Fibroblast of pulmonary artery (primary cell): Measurements from ENCODE around the gene PAFAH1B2.

ENCODE experiments used
- DNase-seq: peaks from one replicate; pipeline ENCODE4 v3.0.0-alpha.2; 2010; ENCODE audit warnings: low read depth
- H3K4me3 ChIP-seq: replicated peaks from 2 replicates; pipeline ENCODE4 v1.5.1; 2011; ENCODE audit warnings: low read depth, mild to moderate bottlenecking, control low read depth, low read length, moderate library complexity
- CTCF ChIP-seq: IDR thresholded peaks from 2 replicates; pipeline ENCODE4 v1.5.1; 2011; ENCODE audit warnings: mild to moderate bottlenecking, control low read depth, low read length, inconsistent platforms; ENCODE audit errors: missing control alignments

Gene PAFAH1B2, protein sequence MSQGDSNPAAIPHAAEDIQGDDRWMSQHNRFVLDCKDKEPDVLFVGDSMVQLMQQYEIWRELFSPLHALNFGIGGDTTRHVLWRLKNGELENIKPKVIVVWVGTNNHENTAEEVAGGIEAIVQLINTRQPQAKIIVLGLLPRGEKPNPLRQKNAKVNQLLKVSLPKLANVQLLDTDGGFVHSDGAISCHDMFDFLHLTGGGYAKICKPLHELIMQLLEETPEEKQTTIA

DNA sequence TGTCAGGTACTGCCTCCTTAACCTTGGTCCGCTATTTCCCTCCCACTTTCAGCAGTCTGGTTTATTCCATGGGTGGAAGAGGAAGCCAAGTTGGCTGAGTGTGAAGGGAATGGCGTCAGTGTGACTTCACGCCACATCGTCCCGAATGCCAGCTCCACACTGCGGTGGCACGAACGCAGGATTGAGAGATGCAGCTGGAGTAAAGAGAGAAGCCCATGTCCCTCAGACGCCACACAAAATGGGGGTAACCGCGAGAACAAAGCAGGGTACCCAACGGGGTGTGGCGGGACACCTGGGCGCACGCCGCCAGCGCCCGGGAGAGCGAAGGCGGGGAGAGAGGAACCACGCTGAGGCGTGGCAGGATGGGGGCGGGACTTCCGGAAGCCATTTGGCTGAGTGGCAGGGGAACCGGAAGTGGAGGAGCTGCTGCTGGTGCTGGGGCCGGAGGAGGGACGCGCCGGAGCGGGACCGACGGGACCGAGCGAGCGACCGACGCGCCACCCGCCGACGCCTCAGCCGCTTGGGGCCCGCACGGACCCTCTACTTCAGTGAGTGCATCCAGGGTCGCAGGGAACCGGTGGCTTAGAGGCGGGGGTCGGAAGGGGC, at the start of gene PAFAH1B2:
Gene PAFAH1B2, plus strand, starts transcription at position 417 of the 606 bp plus-strand sequence. CDS start 8,161 bp downstream, outside the sequence.
- peak; percentile 92 for DNase-seq
- H3K4me3 ChIP-seq, result peak within 1 kb of the TSS; percentile 77
- TF ChIP-seq CTCF, result no peak

- H3K4me3 ChIP-seq, result no peak overlapping the region
- DNase-seq, result peak; percentile 49
- no peak for TF ChIP-seq CTCF
Measured at GRCh38 chr11:117094776-117095175, 49.3 kb upstream of the PAFAH1B2 start.

DNA sequence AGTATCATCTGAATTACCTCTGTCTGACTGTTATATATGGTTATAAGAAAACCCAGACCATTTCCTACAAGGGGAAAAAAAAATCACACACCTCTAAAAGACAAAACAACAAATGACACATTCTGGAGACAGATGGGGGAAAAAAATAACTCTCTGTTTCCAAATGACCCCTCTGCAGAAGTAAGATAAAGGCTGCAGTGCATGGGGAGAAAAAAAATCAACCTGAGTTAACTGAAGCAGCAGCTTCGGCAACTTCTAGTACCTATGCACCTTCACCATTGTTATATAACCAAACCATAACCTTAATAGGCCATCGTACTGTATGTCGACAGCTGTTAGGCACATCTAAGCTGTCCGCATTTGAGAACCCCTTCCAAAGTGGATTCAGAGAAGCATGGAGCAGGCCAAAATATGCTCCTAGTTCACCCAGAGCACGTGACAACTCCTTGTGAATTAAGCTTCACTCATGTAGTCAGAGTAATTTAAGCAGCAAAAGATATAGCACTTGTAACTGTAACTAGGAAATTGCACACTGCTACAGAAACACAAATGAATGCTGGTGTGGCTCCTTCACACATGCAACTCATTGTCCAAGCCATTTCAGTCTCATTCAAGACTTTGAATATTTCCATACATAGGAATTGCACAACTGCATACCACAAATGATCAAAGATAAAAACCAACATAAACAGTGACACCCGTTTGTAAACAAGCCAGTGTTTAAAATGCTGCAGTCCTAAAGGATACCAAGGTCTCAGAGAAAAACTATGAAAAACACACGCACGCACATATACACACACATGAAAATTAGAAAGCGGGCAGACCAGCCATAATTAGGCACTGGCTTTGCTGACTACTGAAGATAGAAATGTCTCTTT, 48.6 kb upstream of the PAFAH1B2 start:
- no peak for TF ChIP-seq CTCF
- peak; percentile 73 for DNase-seq

DNA sequence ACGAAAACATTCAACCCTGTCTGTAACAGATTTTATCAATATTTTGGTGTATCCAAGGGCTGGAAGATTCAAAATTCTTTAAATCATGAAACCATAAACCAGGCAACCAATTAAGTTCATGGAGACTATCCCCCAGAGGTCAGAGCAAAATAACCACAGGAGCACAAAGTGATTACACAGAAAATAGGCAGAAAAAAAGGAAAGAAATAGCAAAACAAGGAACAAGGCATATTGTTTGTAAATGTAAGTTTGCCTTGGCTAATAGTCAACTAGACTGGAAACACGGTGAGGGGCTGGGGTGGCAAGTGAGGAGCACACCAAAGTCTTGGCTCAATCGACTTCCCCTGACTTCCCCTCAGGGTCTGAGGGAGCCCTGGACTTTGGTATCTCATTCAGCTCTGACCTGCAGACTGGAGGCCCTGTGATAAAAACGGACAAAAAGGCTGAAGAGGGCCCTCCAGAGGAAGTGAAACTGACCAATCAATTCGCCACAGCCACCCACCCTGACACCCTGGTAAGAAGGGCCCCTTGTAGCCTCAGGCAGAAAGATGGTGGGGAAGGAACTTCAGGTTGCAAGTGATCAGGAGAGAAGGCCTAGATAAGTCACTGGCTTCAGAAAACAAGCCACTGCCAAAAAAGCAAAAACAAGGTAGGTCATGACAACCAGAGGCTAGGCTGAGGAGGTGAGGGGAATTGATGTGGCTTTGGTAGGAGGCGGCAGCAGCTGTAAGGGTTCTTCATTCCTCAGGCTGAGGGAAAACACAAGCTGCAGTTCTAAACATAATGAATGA, 47.7 kb upstream of the PAFAH1B2 start:
- TF ChIP-seq CTCF, result no peak
- no peak for DNase-seq
- peak overlapping the region; percentile 82 for H3K4me3 ChIP-seq

More for the DNA sequence above, 48.6 kb upstream of the PAFAH1B2 start:
- peak overlapping the region; percentile 82 for H3K4me3 ChIP-seq

- H3K4me3 ChIP-seq, result peak overlapping the region; percentile 82
- no peak for DNase-seq
Measured at GRCh38 chr11:117097014-117097388, 47.1 kb upstream of the PAFAH1B2 start.

More at GRCh38 chr11:117097014-117097388, 47.1 kb upstream of the PAFAH1B2 start:
- TF ChIP-seq CTCF, result no peak
